Osteocyte (in vitro differentiated cells): Measurements from ENCODE around the gene AXIN2. TPM values are rescaled to one million over a fixed set of nuclear protein-coding genes. Genes with fewer than 3 reads are reported as not detected.

Source experiments
- DNase-seq: peaks from one replicate; pipeline ENCODE4 v3.0.0; 2021; ENCODE audit warnings: mixed read lengths; ENCODE audit not compliant: unreplicated experiment; ENCODE audit errors: extremely low spot score
- H3K27ac Mint-ChIP-seq: one replicate; pipeline ENCODE4 v1.8.0; 2021; ENCODE audit warnings: mild to moderate bottlenecking, mixed read lengths; ENCODE audit not compliant: unreplicated experiment
- H3K27me3 Mint-ChIP-seq: one replicate; pipeline ENCODE4 v1.8.0; 2021; ENCODE audit warnings: mixed read lengths; ENCODE audit not compliant: unreplicated experiment
- H3K36me3 Mint-ChIP-seq: one replicate; pipeline ENCODE4 v1.8.0; 2021; ENCODE audit warnings: mixed read lengths; ENCODE audit not compliant: unreplicated experiment
- H3K4me1 Mint-ChIP-seq: one replicate; pipeline ENCODE4 v1.8.0; 2021; ENCODE audit warnings: mixed read lengths; ENCODE audit not compliant: unreplicated experiment
- H3K4me3 Mint-ChIP-seq: one replicate; pipeline ENCODE4 v1.8.0; 2021; ENCODE audit warnings: mild to moderate bottlenecking, moderate library complexity, mixed read lengths; ENCODE audit not compliant: unreplicated experiment
- H3K9me3 Mint-ChIP-seq: one replicate; pipeline ENCODE4 v1.8.0; 2021; ENCODE audit warnings: mixed read lengths; ENCODE audit not compliant: unreplicated experiment
- total RNA-seq: library from RNA; stranded (reverse); gene quantifications from 2 replicates; pipeline ENCODE4 v1.2.1, GENCODE V29; 2021
- TF ChIP-seq, protein P1 (sequence below): fragments of 200-600 bp; sonication (generic); IDR thresholded peaks from 2 replicates; pipeline ENCODE4 v1.5.0; 2021; ENCODE audit warnings: antibody characterized with exemption, mild to moderate bottlenecking, moderate library complexity

Gene AXIN2
- total RNA-seq, 1 donor from 2014 or later = 16.6 TPM

DNA sequence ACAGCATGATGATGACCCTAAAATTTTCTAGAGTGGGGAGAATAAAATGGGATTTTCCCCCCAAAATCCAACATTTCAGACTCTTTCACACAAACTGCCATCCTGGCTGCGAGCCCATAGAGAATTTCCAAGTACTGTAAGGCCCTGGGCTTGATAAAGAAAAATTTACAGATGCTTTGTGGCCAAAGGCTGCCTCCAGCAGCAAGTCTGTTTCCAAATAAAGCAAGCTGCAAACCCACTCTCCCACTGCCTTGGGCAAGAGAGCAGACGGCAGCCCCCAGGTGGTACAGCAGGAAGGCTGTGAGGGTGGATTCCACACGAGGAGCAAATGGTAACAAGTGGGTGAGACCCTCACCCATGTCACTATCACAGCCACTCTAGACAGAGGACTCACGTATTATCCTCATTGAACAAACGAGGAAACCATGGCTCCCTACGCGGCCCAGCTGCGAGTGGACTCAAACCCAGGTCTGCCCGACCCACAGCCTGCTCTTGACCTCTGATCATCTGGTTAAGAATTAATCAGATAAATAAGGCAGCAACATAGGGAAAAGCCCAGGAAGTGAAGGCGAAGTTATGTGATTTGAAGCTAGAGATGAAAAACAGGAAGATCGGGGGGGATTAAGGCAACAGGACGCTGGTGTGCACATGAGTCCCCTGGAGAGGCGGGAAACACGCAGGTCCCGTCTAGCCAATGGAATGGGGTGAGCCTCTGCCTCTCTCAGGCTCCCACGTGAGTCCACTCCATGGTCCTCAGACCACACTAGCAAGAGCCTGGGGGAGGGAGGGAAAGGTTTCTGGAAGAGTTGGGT, 37.4 kb downstream of the AXIN2 start:
- Mint-ChIP-seq H3K36me3 (peaks cover 2% of the 10 kb centered on the region), H3K27ac (no peak overlapping the region), H3K4me3 (no peak overlapping the region), H3K27me3 (peaks cover 5% of the 10 kb centered on the region), H3K4me1 (peaks cover 8% of the 10 kb centered on the region), H3K9me3 (no peaks in the 10 kb centered on the region)
- DNase-seq = no peak
- TF ChIP-seq, protein P1, sequence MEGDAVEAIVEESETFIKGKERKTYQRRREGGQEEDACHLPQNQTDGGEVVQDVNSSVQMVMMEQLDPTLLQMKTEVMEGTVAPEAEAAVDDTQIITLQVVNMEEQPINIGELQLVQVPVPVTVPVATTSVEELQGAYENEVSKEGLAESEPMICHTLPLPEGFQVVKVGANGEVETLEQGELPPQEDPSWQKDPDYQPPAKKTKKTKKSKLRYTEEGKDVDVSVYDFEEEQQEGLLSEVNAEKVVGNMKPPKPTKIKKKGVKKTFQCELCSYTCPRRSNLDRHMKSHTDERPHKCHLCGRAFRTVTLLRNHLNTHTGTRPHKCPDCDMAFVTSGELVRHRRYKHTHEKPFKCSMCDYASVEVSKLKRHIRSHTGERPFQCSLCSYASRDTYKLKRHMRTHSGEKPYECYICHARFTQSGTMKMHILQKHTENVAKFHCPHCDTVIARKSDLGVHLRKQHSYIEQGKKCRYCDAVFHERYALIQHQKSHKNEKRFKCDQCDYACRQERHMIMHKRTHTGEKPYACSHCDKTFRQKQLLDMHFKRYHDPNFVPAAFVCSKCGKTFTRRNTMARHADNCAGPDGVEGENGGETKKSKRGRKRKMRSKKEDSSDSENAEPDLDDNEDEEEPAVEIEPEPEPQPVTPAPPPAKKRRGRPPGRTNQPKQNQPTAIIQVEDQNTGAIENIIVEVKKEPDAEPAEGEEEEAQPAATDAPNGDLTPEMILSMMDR = no peak

DNA sequence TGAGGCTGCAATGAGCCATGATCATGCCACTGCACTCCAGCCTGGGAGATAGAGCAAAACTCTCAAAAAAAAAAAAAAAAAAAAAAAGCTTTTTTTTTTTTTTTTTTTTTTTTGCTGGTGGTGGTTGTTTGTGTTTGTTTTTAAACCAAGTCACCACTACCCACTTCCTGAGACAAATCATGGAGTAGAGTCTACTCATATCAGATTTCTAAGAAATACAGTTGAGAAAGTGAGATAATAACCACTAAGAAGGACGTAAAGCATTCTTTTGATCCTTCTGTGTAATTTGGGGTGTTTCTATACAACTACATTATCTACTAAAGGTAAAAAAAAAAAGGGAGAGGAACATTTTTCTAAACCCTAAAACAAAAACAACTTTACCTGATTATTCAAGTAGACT, 38.0 kb downstream of the AXIN2 start:
- DNase-seq = no peak
- Mint-ChIP-seq H3K4me1 (peaks cover 8% of the 10 kb centered on the region), H3K9me3 (no peaks in the 10 kb centered on the region), H3K4me3 (no peak overlapping the region), H3K36me3 (peaks cover 2% of the 10 kb centered on the region), H3K27me3 (peaks cover 5% of the 10 kb centered on the region), H3K27ac (no peak overlapping the region)
- TF ChIP-seq, protein P1 = no peak

DNA sequence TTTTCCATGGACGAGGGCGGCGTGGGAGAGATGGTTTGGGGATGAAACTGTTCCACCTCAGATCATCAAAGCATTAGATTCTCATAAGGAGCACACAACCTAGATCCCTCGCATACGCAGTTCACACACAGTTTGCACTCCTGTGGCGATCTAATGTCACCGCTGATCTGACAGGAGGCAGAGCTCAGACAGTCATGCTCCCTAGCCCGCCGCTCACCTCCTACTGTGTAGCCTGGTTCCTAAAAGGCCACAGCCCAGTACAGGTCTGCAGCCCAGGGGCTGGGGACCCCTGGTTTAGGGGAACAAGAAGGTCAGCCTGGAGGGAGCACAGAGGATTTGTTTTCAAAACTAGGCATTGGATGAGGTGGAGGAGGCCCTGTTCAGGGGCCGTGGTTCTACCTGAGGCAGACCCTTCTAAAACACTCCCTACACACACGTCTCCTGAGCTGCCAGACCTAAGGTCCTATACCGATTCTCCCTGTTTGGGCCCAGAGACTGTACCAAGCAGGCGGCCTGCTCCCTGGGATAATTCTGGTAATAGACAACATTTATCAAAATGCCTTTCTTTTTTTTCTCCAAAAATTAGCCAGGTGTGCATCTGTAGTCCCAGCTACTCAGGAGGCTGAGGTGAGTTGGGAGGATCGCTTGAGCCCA, 38.6 kb downstream of the AXIN2 start:
- Mint-ChIP-seq H3K4me1 (peaks cover 8% of the 10 kb centered on the region), H3K9me3 (no peaks in the 10 kb centered on the region), H3K27ac (no peak overlapping the region), H3K4me3 (no peak overlapping the region), H3K36me3 (peaks cover 2% of the 10 kb centered on the region), H3K27me3 (peaks cover 5% of the 10 kb centered on the region)
- TF ChIP-seq, protein P1 = no peak
- no peak for DNase-seq

DNA sequence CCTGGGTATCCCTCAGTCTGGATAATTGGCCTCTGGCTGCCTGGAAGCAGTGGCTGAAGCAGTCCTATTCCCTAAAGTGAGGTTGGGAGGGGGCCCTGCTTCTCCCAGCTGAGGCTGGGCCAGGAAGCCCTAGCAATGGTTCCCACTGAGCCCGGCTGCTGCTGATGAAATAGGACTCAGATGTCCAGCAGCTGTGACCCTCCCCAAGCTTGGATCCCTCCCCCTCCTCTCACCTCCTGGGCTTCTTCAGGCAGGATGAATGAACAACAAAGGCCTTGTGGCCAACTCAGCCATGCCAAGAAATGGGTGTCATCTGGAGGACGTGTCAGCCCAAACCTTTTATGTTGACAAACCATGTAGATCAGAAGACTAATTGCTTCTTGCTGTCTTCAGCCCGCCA, 42.0 kb downstream of the AXIN2 start:
- H3K4me3 Mint-ChIP-seq = no peak overlapping the region

DNA sequence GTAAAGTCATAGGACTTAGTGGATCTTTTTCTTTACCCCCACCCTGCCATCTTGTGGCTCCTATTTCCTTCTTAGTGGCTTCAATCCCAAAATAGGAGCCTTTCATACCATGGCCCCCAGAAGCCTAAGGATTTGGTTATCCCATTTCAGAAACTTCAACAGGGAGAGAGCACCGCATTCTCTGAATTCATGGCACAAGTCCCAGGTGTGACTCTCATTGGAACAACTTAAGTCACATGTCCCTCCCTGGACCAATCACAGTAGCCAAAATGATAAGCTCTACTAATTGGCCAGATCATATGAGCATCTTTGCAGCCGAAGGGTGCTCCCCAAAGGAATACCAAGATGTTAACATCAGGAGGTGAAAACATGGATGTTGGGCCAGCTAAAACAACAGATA, 43.2 kb downstream of the AXIN2 start:
- Mint-ChIP-seq H3K4me3 (no peak overlapping the region), H3K4me1 (peaks cover 8% of the 10 kb centered on the region), H3K36me3 (no peaks in the 10 kb centered on the region), H3K9me3 (no peaks in the 10 kb centered on the region), H3K27ac (no peak overlapping the region), H3K27me3 (peaks cover 9% of the 10 kb centered on the region)
- TF ChIP-seq, protein P1 = no peak
- no peak for DNase-seq

More for the DNA sequence above, 42.0 kb downstream of the AXIN2 start:
- Mint-ChIP-seq H3K36me3 (no peaks in the 10 kb centered on the region), H3K4me1 (peaks cover 16% of the 10 kb centered on the region), H3K9me3 (no peaks in the 10 kb centered on the region), H3K27me3 (peaks cover 9% of the 10 kb centered on the region), H3K27ac (no peak overlapping the region)
- DNase-seq = no peak
- TF ChIP-seq, protein P1 = no peak
